GM12892 (cell line): Measurements from ENCODE around the gene PRKACB.

ENCODE experiments used
- POLR2AphosphoS5 ChIP-seq: IDR thresholded peaks from 2 replicates; pipeline ENCODE4 v1.6.1; 2011; ENCODE audit warnings: low read depth, low read length, control low read depth
- TAF1 ChIP-seq: IDR thresholded peaks from 2 replicates; pipeline ENCODE4 v1.6.1; 2011; ENCODE audit warnings: low read depth, mild to moderate bottlenecking, control low read depth, low read length, borderline replicate concordance

DNA sequence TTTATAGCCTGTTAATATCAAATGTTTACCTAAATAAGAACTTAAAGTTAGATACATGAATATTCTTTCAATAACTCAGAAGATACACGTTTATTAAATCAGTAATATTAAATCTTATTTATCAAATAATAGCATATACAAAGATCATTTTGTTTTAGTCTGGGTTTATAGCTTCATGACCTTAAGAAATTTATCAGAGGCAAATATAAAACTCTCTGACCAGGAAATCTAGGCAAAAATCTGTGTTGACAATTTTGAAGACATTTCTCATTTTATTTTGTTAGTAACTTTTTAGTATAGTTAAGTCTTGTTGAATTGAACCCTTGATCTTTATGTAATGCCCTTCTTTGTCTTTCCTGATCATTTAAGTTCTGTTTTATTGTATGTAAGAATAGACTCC lies 46.4 kb downstream of the PRKACB start:
- TF ChIP-seq POLR2AphosphoS5: no peak
- TF ChIP-seq TAF1: no peak
